Psoas muscle (tissue), 8 donors: ENCODE measurements around the gene TRPV3. TPM values are rescaled to one million over a fixed set of nuclear protein-coding genes. Genes with fewer than 3 reads are reported as not detected.
A peak's percentile ranks its signal among the peaks of the same experiment; 100 is the strongest.

Experiments used
- ATAC-seq, 4 donors: fragments of 200-7000 bp; cut with Tn5 transposase; one replicate each; pipeline ENCODE4 v1.9.1; 2020; ENCODE audit warnings: moderate library complexity in 3 of 4, mild to moderate bottlenecking in 2 of 4
- DNase-seq, 2 donors: peaks; one replicate each; pipeline ENCODE4 v3.0.0-alpha.2; 2020
- H3K27ac ChIP-seq: fragments of 200-600 bp; one replicate; pipeline ENCODE4 v1.8.0; 2022
- H3K27me3 ChIP-seq, 3 donors: fragments of 200-600 bp in 1 of 3; one replicate each; pipeline versions ENCODE4 v1.6.1 to v1.8.0; 2013 to 2022; ENCODE audit warnings: low read length in 2 of 3, mild to moderate bottlenecking in 2 of 3, moderate library complexity in 1 of 3; ENCODE audit not compliant: insufficient read depth in 3 of 3
- H3K36me3 ChIP-seq, 2 donors: fragments of 200-600 bp in 1 of 2; one replicate each; pipeline versions ENCODE4 v1.6.1 to v1.8.0; 2013 to 2022; ENCODE audit warnings: low read depth in 1 of 2, mild to moderate bottlenecking in 1 of 2, moderate library complexity in 1 of 2; ENCODE audit not compliant: insufficient read depth in 1 of 2
- H3K4me1 ChIP-seq: fragments of 200-600 bp; one replicate; pipeline ENCODE4 v1.8.0; 2022
- H3K4me3 ChIP-seq: fragments of 200-600 bp; one replicate; pipeline ENCODE4 v1.8.0; 2022; ENCODE audit warnings: mild to moderate bottlenecking
- H3K9me3 ChIP-seq: fragments of 200-600 bp; one replicate; pipeline ENCODE4 v1.8.0; 2022
- WGBS, 3 donors: extraction: QIAGEN DNeasy Blood & Tissue Kit; methylation state at CpG; one replicate each; pipeline versions ENCODE4 v1.1.6 to v1.1.7; 2013; 5-methylcytosine and 5-hydroxymethylcytosine counted together
- intact Hi-C, 2 donors: fragments of 100-400 bp; cut with DNase I; formaldehyde crosslinking; loops; one replicate each; pipeline versions ENCODE4 v1.11.0 to v1.14.2; 2022
- polyA plus RNA-seq, 3 donors: library from polyadenylated mRNA; stranded (reverse); fragments of 200-250 nt; gene quantifications; one replicate each; pipeline ENCODE4 v1.2.3, GENCODE V29; 2013
- total RNA-seq, 4 donors: library from RNA; stranded (reverse); fragmentation: NEBNext Ultra II Directional in 2 of 4; extraction: Animal tissue kit (Norgen Biotek cat#: 25700) in 2 of 4; gene quantifications; one replicate each; pipeline versions ENCODE4 v1.2.1 to v1.2.4, GENCODE V29; 2021 to 2023
- TF ChIP-seq, protein P1 (sequence below): fragments of 200-600 bp; IDR thresholded peaks from one replicate; pipeline ENCODE4 v1.8.0; 2022; ENCODE audit warnings: antibody characterized with exemption
- donor health status: healthy with polysubstance abuse.
- donor health status: DM: no; HTN: no; CAD: no; lungs with moderate emphysema.
- donor health status: Bipolar disorder and iron deficiency.
- donor health status: healthy.
- donor health status: DM: yes; HTN: yes; CAD: no.
- donor health status: DM: no; HTN: no; CAD: no.
- donor health status: DM: no; HTN: no; CAD: no.
- donor health status: DM: yes; HTN: yes; CAD: no.

TRPV3 gene
- total and polyA plus RNA-seq, 7 donors: 0.32 to 10.1 (median 0.71) TPM

DNA sequence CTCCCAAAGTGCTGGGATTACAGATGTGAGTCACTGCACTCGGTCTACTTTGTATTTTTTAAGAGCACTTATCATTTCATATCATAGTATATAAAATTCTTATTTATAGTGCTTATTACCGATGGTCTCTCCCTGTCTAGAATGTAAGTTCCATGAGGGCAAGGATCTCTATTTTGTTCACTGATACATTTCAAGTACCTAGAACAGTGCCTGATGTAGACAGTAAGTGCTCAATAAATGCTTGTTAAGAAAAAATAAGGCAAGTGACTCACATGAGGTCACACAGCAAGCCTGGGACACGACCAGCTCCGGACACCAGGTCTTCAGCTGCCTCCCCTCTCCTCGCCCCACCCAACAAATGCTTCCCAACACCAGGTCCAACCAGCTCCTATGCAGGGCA lies 23.9 kb downstream of the TRPV3 start:
- Histone ChIP-seq H3K27me3 (no peaks in the 10 kb centered on the region), H3K9me3 (no peaks in the 10 kb centered on the region), H3K36me3 (no peaks in the 10 kb centered on the region), H3K27ac (no peak overlapping the region), H3K4me3 (no peak overlapping the region), H3K4me1 (no peaks in the 10 kb centered on the region)
- ATAC-seq (no peak), DNase-seq (no peak)
- TF ChIP-seq, protein P1, sequence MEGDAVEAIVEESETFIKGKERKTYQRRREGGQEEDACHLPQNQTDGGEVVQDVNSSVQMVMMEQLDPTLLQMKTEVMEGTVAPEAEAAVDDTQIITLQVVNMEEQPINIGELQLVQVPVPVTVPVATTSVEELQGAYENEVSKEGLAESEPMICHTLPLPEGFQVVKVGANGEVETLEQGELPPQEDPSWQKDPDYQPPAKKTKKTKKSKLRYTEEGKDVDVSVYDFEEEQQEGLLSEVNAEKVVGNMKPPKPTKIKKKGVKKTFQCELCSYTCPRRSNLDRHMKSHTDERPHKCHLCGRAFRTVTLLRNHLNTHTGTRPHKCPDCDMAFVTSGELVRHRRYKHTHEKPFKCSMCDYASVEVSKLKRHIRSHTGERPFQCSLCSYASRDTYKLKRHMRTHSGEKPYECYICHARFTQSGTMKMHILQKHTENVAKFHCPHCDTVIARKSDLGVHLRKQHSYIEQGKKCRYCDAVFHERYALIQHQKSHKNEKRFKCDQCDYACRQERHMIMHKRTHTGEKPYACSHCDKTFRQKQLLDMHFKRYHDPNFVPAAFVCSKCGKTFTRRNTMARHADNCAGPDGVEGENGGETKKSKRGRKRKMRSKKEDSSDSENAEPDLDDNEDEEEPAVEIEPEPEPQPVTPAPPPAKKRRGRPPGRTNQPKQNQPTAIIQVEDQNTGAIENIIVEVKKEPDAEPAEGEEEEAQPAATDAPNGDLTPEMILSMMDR: no peak
- intact Hi-C loops: no loop called here
- 93 to 96% (median 93%) methylated on average over 5 of the region's 5 CpGs for WGBS, 3 donors

DNA sequence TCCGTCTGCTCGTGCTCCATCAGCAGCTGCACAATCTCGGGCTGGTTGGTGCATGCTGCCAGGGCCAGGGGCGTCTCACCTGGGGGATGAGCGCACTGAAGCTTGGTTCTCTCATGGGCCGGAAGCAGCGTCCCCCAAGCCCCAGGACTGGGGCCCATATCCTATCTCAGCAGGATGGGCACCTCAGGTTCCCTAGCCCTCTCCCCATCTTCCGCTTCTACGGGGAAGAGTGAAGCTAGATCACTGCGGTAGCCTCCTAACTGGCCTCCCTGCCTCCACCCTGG lies 24.8 kb downstream of the TRPV3 start:
- intact Hi-C loops: loop anchor here in 1 of 2 donors (1.0 kb wide), 1 partner anchor 24 kb away; no protein-coding TSS in a partner anchor
- Histone ChIP-seq H3K27ac (no peak overlapping the region), H3K4me1 (no peaks in the 10 kb centered on the region), H3K4me3 (no peak overlapping the region), H3K27me3 (no peaks in the 10 kb centered on the region), H3K36me3 (no peaks in the 10 kb centered on the region), H3K9me3 (no peaks in the 10 kb centered on the region)
- TF ChIP-seq, protein P1: no peak
- 93% methylated on average over 10 of the region's 10 CpGs for WGBS, 3 donors
- ATAC-seq (no peak), DNase-seq (no peak)

DNA sequence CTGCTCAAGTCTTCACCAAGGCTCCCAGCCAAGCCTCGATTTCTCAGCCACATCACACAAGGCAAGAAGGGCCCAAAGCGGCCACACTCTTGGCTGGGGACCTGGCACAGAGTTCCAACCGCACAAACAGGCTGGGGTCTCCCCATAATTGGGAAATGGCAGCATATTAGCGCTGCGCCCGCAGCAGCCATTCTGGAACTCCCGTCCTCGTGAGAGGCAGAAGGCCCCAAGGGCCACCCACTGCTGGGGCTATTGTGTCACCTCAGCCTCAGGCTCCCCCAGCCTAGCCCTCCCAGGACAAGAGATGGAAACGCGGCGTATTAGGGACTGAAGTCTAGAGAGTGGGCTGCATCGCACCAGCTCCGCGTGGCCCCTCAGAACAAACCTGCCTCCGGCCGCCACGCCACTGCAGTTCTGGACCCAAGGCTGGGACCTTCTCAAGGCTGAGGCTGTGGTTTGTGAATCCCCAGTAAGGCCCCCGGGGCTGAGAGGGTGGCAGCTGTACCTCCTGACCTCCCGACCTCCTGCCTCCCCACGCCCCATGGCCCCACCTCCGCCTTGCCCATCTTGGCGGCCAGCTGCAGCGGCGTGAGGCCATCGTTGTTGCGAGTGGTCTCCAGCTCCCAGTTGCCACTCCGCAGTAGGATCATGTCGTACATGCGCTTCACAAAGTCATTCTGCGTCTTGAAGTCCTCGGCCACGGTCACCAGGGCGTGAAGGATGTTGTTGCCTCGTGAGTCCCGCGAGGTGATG lies 25.3 kb downstream of the TRPV3 start:
- Histone ChIP-seq H3K27ac (no peak overlapping the region), H3K36me3 (no peaks in the 10 kb centered on the region), H3K4me1 (no peaks in the 10 kb centered on the region), H3K4me3 (no peak overlapping the region), H3K27me3 (no peaks in the 10 kb centered on the region), H3K9me3 (no peaks in the 10 kb centered on the region)
- TF ChIP-seq, protein P1: no peak
- DNase-seq: no peak
- intact Hi-C loops: loop anchor here in 1 of 2 donors (1.0 kb wide), 1 partner anchor 24 kb away; no protein-coding TSS in a partner anchor
- ATAC-seq: no peak
- 87 to 89% (median 87%) methylated on average over 35 to 36 of the region's 36 CpGs for WGBS, 3 donors

DNA sequence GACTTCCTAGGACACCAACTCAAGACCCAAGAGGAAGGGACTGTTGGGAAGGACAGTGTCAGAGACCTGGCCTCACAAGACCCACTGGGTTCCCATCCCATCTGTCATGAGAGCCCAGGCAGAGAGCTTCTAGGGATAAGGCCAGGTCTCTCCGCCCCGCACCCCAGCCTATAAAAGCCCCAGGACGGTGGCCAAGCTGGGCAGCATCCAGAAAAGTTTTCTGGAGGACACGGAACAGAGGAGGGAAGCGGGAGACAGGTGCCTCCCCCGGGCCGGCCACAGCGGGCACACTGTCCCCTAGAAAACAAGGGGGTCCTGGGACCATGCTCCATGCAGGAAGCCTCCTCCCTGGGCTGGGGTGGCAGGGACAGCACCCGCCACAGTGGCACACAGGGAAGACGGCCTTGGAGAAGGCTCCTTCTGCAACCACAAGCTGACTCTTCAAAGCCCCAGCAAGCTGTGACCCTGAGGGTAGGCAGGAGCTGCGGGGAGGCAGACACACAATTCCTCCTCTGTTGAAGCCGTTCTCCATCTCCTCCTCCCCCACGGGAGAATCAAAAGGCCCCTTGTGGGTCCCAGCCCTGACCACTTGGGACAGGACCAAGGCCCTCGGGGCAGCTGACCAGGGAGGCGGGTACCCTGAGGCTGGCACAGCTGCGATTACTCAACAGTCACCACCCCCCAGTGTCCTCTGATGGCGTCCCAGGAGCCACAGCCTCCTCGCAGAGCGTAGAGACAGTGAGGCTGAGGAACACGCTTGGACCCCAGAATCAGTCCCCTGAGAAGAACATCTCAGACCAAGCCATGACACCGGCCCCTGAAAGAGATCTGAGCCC lies 26.1 kb downstream of the TRPV3 start:
- 37 to 42% (median 41%) methylated on average over 21 of the region's 21 CpGs for WGBS, 3 donors
- intact Hi-C loops: loop anchor here in 1 of 2 donors (1.0 kb wide), 1 partner anchor 25 kb away; no protein-coding TSS in a partner anchor
- Histone ChIP-seq H3K36me3 (no peaks in the 10 kb centered on the region), H3K4me3 (no peak overlapping the region), H3K4me1 (no peaks in the 10 kb centered on the region), H3K9me3 (no peaks in the 10 kb centered on the region), H3K27me3 (no peaks in the 10 kb centered on the region), H3K27ac (no peak overlapping the region)
- DNase-seq (no peak), ATAC-seq (peak in 3 of 4 donors; percentile 36 to 62 (median 44))
- TF ChIP-seq, protein P1: no peak
